Measurements from ENCODE around the gene TXNRD1. TPM values are rescaled to one million over a fixed set of nuclear protein-coding genes. Genes with fewer than 3 reads are reported as not detected.

Gene TXNRD1
- total and polyA plus RNA-seq, 2 of the 8 experiments (the other 6 are each of a cell fraction or from before 2014, with no cell fraction given) = 56.8 to 127 TPM

- no peak for TF ChIP-seq CHD7 (IDR thresholded peaks at IDR 0.05; ENCODE audit: insufficient replicate concordance, low read length)
- TF ChIP-seq CTBP2 (IDR thresholded peaks at IDR 0.05; ENCODE audit: borderline replicate concordance, insufficient read depth, insufficient read length, low read length) = no peak
- no peak for TF ChIP-seq TBP (IDR thresholded peaks at IDR 0.05; ENCODE audit: low read depth, low read length)
Observed at GRCh38 chr12:104314242-104314614, 98.6 kb downstream of the TXNRD1 start (continued).

Measured in H1 (cell line).